IPS-20b (cell line): Measurements from ENCODE around the gene JPT2.
"Not testable (repeated sequence)": the region's sequence is repeated elsewhere in the genome, so short reads cannot be mapped to it uniquely, and the experiment has no call there.

ENCODE experiments used
- H3K27ac ChIP-seq: one replicate; pipeline ENCODE4 v1.5.1; 2013; ENCODE audit warnings: low read length
- H3K27me3 ChIP-seq: 2 replicates; pipeline ENCODE4 v1.6.1; 2013; ENCODE audit warnings: mild to moderate bottlenecking, low read length, inconsistent platforms; ENCODE audit not compliant: insufficient read depth
- H3K36me3 ChIP-seq: 2 replicates; pipeline ENCODE4 v1.6.1; 2013; ENCODE audit warnings: low read depth, mild to moderate bottlenecking, inconsistent platforms, low read length, moderate library complexity; ENCODE audit not compliant: insufficient read depth
- H3K4me1 ChIP-seq: 2 replicates; pipeline ENCODE4 v1.6.1; 2013; ENCODE audit warnings: mild to moderate bottlenecking, control low read depth, inconsistent platforms, low read length, moderate library complexity; ENCODE audit not compliant: insufficient read depth
- H3K4me3 ChIP-seq: 2 replicates; pipeline ENCODE4 v1.5.1; 2013; ENCODE audit warnings: mild to moderate bottlenecking, low read length, inconsistent platforms
- H3K9ac ChIP-seq: 2 replicates; pipeline ENCODE4 v1.6.1; 2013; ENCODE audit warnings: low read depth, mild to moderate bottlenecking, inconsistent platforms, low read length, moderate library complexity
- H3K9me3 ChIP-seq: 2 replicates; pipeline ENCODE4 v1.6.1; 2013; ENCODE audit warnings: mild to moderate bottlenecking, low read depth, low read length, inconsistent platforms; ENCODE audit not compliant: insufficient read depth

Gene JPT2

DNA sequence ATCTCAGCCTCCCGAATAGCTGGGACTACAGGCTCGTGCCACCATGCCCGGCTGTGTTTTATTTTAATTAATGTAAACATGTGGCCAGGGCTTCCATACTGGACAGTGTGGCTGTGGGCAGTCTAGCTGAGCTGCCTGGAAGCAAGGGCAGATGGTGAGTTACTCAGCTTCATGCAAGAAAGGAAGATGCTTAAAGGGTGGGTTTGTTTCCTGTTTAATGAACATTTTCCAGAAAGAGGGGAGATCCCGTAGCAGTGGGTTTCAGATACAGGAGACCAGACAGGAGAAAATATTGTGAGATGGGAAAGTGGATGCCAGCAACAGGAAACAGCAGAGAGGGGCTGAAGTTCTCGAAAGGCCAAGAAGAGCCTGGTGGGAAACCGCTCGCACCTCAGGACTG, 35.3 kb downstream of the JPT2 start:
- Histone ChIP-seq H3K9ac (peak overlapping the region; percentile 34; the same call in 1 of the 2 replicates), H3K27me3 (no peaks in the 10 kb centered on the region)

DNA sequence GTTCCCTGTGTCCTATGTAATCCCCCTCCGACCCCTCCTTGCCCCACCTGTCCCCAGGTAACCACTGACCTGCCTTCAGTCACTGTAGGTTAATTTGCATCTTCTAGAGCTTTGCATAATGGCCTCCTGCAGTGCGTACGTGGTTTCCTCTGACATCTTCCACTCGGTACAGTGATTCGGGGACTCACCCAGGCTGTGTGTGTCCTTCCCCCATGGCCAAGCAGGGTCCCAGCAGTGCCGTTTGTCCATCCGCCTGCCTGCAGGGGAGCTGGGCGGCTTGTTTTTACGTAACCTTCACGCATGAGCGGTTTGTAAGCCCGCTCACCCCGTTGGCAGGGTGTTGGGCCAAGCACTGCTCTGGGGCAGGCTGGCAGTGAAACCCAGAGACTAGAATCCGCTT, 35.9 kb downstream of the JPT2 start:
- H3K9me3 ChIP-seq = no peaks in the 10 kb centered on the region
- no peak overlapping the region for H3K4me3 ChIP-seq
- H3K9ac ChIP-seq = peak overlapping the region; percentile 34; the same call in 1 of the 2 replicates
- H3K27me3 ChIP-seq = no peaks in the 10 kb centered on the region
- H3K36me3 ChIP-seq = no peaks in the 10 kb centered on the region
- peaks cover 19% of the 10 kb centered on the region; the same call in 1 of the 2 replicates for H3K4me1 ChIP-seq
- no peak overlapping the region for H3K27ac ChIP-seq

More for the DNA sequence above, 35.3 kb downstream of the JPT2 start:
- Histone ChIP-seq H3K4me1 (peaks cover 19% of the 10 kb centered on the region; the same call in 1 of the 2 replicates), H3K9me3 (no peaks in the 10 kb centered on the region), H3K27ac (no peak overlapping the region), H3K4me3 (no peak overlapping the region), H3K36me3 (no peaks in the 10 kb centered on the region)

DNA sequence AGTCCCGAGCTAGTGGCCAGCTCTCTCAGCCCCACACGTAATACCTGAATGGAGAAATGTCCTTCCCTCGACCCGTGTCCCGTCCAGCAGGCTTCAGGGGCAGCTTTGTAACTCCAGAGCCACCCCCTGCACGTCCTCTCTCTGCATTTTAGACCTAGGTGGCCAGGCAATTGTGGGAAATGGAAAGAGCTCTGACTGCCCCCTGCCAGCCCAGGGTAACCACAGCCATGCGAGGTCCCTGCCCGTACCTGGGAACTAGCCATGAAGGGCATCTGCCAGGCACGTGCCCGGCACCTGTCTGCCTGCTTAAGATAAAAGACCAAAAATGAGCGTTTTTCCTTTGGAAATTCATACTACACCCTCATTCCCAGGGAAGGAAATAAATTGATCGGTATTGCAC, 37.1 kb downstream of the JPT2 start:
- Histone ChIP-seq H3K4me1 (peaks cover 19% of the 10 kb centered on the region; the same call in 1 of the 2 replicates), H3K27ac (no peak overlapping the region), H3K36me3 (no peaks in the 10 kb centered on the region), H3K27me3 (no peaks in the 10 kb centered on the region), H3K9ac (no peak overlapping the region; the same call in 1 of the 2 replicates), H3K4me3 (no peak overlapping the region), H3K9me3 (no peaks in the 10 kb centered on the region)

DNA sequence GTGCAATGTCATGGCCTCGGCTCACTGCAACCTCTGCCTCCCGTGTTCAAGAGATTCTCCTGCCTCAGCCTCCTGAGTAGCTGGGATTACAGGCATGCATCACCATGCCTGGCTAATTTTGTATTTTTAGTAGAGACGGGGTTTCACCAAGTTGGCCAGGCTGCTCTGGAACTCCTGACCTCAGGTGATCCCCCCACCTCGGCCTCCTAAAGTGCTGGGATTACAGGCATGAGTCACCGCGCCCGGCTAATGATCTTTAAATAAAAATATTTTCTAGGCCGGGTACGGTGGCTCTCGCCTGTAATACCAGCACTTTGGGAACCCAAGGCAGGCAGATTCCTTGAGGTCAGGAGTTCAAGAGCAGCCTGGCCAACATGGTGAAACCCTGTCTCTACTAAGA, 40.2 kb downstream of the JPT2 start:
- H3K27ac ChIP-seq, H3K9me3 ChIP-seq, H3K27me3 ChIP-seq, H3K4me3 ChIP-seq, H3K36me3 ChIP-seq, H3K9ac ChIP-seq: not testable (repeated sequence)
- H3K4me1 ChIP-seq = peaks cover 14% of the 10 kb centered on the region; the same call in 1 of the 2 replicates

DNA sequence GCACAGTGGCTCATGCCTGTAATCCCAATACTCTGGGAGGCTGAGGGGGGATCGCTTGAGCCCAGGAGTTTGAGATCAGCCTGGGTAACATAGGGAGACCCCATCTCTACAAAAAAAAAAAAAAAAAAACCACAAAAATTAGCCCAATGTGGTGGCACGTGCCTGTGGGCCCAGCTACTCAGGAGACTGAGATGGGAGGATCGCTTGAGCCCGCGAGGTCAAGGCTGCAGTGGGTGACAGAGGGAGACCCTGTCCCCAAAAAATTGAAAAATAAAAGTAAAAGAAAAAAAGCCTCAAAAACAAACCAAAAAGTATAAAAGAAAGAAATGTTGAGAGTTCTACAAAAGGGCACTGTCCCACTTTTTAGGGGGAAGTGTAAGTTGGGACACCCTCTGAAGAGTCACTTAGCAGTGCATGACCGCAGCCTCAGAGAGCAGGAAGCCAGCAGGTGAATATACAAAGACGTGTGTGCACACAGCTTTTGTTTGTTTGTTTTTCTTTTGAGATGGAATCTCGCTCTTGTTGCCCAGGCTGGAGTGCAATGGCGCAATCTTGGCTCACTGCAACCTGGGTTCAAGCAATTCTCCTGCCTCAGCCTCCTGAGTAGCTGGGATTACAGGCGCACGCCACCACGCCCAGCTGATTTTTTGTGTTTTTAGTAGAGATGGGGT, 41.6 kb downstream of the JPT2 start:
- not testable (repeated sequence) for H3K27ac ChIP-seq, H3K4me1 ChIP-seq, H3K27me3 ChIP-seq, H3K36me3 ChIP-seq, H3K9me3 ChIP-seq, H3K9ac ChIP-seq, H3K4me3 ChIP-seq

DNA sequence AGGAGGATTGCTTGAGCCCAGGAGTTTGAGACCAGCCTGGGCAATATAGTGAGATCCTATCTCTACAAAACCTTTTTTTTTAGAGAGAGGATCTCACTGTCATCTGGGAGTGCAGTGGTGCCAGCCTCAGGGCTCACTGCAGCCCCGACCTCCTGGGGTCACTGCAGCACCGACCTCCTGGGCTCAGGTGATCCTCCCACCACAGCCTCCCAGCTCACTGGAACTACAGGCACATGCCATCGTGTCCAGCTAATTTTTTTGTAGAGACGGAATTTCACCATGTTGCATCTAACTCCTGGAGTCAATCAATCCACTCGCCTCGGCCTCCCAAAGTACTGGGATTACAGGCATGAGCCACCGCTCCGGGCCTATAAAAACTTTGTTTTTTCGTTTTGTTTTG, 43.3 kb downstream of the JPT2 start:
- Histone ChIP-seq H3K4me1 (no peaks in the 10 kb centered on the region), H3K27ac (no peak overlapping the region), H3K9ac (no peak overlapping the region)

DNA sequence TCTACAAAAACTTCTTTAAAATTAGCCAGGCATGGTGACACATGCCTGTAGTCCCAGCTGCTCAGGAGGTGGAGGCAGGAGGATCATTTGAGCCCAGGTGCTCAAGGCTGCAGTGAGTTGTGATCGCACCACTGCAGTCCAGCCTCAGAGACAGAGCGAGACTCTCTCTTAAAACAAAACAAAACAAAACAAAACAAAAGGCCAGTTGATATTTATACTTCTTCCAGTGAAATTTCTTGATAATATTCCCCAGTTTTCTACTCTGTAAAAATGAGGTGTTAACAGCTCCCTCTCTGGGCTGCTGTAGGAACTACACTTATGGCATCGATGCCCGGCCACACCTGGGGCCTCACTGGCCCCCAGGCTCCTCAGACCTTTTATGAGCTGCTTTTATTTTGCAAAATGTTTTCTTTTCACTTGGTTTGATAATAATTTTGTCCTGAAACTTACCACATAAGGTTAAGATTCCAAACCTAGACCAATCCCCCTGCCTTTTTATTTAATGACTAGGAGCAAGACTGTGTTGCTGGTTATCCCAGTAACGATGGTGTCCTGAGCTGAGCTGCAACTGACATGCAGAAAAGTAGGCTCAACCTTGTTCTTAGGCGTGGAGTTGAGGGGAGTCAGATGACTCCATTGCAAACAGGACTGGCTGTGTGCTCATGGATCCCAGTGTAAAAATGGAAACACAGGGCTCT, 45.5 kb downstream of the JPT2 start:
- peaks cover 5% of the 10 kb centered on the region; the same call in 1 of the 2 replicates for H3K36me3 ChIP-seq
- H3K27ac ChIP-seq = no peak overlapping the region
- H3K4me3 ChIP-seq = no peak overlapping the region
- H3K9me3 ChIP-seq = no peaks in the 10 kb centered on the region
- no peaks in the 10 kb centered on the region for H3K27me3 ChIP-seq
- no peak overlapping the region for H3K9ac ChIP-seq
- no peaks in the 10 kb centered on the region for H3K4me1 ChIP-seq

More for the DNA sequence above, 43.3 kb downstream of the JPT2 start:
- Histone ChIP-seq H3K9me3 (no peaks in the 10 kb centered on the region), H3K36me3 (peaks cover 5% of the 10 kb centered on the region; the same call in 1 of the 2 replicates), H3K4me3 (no peak overlapping the region), H3K27me3 (no peaks in the 10 kb centered on the region)

DNA sequence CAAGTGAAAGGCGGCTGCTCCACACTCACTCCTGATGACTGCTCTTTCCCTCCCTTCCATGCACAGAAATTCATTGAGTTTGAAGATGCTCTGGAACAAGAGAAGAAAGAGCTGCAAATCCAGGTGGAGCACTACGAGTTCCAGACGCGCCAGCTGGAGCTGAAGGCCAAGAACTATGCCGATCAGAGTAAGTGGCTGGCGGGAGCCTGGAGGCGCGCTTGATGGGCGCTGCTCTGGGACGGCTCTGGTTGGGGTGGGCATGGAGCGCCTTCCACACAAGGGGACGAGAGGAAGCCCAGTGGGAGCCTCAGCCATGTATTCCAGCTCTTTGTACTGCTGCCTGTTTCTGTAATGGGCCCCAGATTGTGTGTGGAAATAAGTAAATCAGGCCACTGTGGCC, 46.4 kb downstream of the JPT2 start:
- no peaks in the 10 kb centered on the region for H3K4me1 ChIP-seq
- H3K9me3 ChIP-seq = no peaks in the 10 kb centered on the region
- H3K36me3 ChIP-seq = peaks cover 10% of the 10 kb centered on the region; the same call in 1 of the 2 replicates
- no peaks in the 10 kb centered on the region for H3K27me3 ChIP-seq
- no peak overlapping the region for H3K9ac ChIP-seq
- no peak overlapping the region for H3K4me3 ChIP-seq
- H3K27ac ChIP-seq = no peak overlapping the region

DNA sequence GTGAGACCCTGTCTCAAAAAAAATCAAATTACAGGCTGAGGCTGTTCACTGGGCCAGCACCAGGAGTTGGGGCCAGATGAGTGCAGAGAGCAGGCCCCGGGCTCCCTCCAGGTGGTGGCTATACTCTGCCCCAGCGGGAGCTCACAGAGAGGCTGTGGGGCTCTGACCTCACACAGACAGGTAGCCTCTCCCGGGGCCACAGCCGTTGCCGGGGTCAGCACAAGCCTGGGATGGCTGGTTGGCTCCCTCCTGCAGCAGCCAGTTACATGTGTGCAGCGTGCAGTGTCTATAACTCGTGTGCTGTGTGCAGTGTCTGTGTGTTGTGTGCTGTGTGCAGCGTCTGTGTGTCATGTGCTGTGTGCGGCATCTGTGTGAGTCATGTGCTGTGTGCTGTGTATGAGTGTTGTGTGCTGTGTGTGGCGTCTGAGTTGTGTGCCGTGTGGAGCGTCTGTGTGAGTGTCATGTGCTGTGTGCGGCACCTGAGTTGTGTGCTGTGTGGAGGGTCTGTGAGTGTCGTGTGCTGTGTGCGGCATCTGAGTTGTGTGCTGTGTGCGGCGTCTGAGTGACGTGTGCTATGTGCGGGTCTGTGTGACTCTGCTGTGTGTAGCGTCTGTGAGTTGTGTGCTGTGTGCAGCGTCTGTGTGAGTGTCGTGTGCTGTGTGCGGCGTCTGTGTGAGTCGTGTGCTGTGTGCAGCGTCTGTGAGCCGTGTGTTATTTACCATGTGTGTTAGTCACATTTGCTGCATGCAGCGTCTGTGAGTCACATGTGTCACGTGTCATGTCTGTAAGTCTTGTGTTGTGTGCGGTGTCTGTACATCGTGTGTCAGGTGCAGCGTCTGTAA, 48.8 kb downstream of the JPT2 start:
- Histone ChIP-seq H3K36me3 (peaks cover 10% of the 10 kb centered on the region; the same call in 1 of the 2 replicates), H3K9ac (no peak overlapping the region), H3K4me1 (no peaks in the 10 kb centered on the region), H3K9me3 (no peaks in the 10 kb centered on the region), H3K27ac (no peak overlapping the region), H3K27me3 (no peaks in the 10 kb centered on the region), H3K4me3 (no peak overlapping the region)

DNA sequence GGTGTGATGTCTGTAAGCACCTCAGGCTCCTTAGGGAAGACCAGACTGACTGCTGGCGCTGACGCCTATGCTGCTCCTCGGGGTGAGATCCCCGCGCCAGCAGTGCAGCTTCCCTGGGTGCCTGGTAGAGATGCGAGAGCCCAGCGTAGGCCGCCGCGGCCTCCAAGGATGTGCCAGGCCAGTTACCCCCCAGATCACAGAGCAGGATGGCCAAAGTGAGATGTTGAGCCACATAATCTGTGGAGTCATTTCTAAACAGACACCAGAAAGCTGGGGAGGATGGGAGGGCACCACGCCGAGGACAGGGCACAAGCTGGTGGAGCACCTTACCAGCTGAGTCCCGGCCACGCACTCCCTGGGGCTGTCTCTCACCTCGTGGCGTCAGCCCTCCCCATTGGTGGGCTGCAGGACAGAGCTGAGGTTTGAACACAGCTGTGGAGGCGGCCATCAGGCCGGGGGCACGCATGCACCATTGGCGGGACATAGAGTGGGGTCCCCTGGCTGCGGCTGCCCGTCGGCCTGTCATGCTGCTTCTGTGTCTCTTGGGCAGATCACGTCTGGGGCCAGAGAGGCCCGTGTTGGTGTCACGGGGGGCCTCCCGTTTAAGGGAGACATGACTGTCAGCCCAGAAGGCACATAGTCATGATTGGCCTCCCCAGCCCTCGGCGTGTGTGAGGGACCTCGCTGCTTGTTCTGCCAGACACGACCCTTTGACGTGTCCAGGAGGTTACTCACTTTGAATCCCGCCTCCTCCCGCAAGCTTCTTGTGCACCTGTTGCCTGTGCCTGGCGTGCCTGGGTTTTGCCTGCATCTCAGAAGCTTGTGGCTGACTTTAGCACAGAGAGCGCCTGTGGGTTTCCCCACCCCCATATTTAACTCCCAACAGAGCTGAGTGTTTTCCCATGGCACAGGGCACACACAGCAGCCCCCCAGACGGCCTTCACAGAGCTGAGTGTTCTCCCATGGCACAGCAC, 49.9 kb downstream of the JPT2 start:
- Histone ChIP-seq H3K9ac (no peak overlapping the region), H3K9me3 (no peaks in the 10 kb centered on the region), H3K36me3 (peaks cover 14% of the 10 kb centered on the region; the same call in 1 of the 2 replicates), H3K27me3 (no peaks in the 10 kb centered on the region), H3K27ac (no peak overlapping the region), H3K4me1 (no peaks in the 10 kb centered on the region), H3K4me3 (no peak overlapping the region)

DNA sequence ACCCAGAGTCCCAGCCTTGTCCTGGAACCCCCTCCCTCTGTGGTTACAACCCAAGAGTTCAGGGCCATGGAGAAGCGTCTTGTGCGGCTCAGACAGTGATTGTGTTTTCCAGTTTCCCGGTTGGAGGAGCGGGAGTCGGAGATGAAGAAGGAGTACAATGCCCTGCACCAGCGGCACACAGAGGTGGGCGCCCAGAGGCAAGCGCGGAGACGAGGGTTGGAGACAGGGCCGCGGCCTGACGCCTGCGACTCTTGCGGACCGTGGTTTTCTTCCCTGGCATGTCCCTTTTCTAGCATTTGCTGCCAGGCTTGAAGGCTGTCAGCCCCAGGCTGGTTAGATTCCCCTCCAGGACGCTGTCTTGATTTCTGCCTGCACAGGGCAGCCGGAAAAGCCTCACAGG, 50.9 kb downstream of the JPT2 start:
- no peaks in the 10 kb centered on the region for H3K27me3 ChIP-seq
- no peak overlapping the region for H3K4me3 ChIP-seq
- no peak overlapping the region for H3K27ac ChIP-seq
- H3K9me3 ChIP-seq = no peaks in the 10 kb centered on the region
- H3K36me3 ChIP-seq = peaks cover 14% of the 10 kb centered on the region; the same call in 1 of the 2 replicates
- no peaks in the 10 kb centered on the region for H3K4me1 ChIP-seq
- no peak overlapping the region for H3K9ac ChIP-seq
